CD14-positive monocyte (primary cell): ENCODE measurements around the gene DZIP1L. TPM values are rescaled to one million over a fixed set of nuclear protein-coding genes. Genes with fewer than 3 reads are reported as not detected.
A peak's percentile ranks its signal among the peaks of the same experiment; 100 is the strongest.
"Not testable (repeated sequence)": the region's sequence is repeated elsewhere in the genome, so short reads cannot be mapped to it uniquely, and the experiment has no call there.

Experiments used
- DNase-seq, 3 donors: peaks; one replicate each; pipeline ENCODE4 v3.0.0-alpha.2; 2011 to 2022
- H2AFZ ChIP-seq: 2 replicates; pipeline ENCODE4 v1.6.0; 2012; ENCODE audit warnings: mild to moderate bottlenecking, low read depth, low read length, inconsistent platforms; ENCODE audit not compliant: insufficient read depth, poor library complexity, severe bottlenecking
- H3K27ac ChIP-seq, 2 donors: 1 replicate in 1 of 2; 2 replicates in 1 of 2; pipeline ENCODE4 v1.5.1; 2012 to 2013; ENCODE audit warnings: low read length in 2 of 2, control low read depth in 1 of 2, inconsistent platforms in 1 of 2, low read depth in 1 of 2, mild to moderate bottlenecking in 1 of 2
- H3K27me3 ChIP-seq, 2 donors: one replicate each; pipeline versions ENCODE4 v1.6.0 to v1.6.1; 2011 to 2013; ENCODE audit warnings: low read length in 2 of 2; ENCODE audit not compliant: control insufficient read depth in 2 of 2, insufficient read depth in 2 of 2
- H3K36me3 ChIP-seq, 2 donors: replicated peaks in 1 of 2; 1 replicate in 1 of 2; 2 replicates in 1 of 2; pipeline versions ENCODE4 v1.5.1 to v1.6.1; 2012 to 2013; ENCODE audit warnings: low read length in 2 of 2, control low read depth in 1 of 2, inconsistent platforms in 1 of 2, mild to moderate bottlenecking in 1 of 2; ENCODE audit not compliant: insufficient read depth in 2 of 2, control insufficient read depth in 1 of 2
- H3K4me1 ChIP-seq, 2 donors: 1 replicate in 1 of 2; 2 replicates in 1 of 2; pipeline versions ENCODE4 v1.5.1 to v1.6.1; 2012 to 2013; ENCODE audit warnings: low read length in 2 of 2, control low read depth in 1 of 2, inconsistent platforms in 1 of 2, mild to moderate bottlenecking in 1 of 2, moderate library complexity in 1 of 2; ENCODE audit not compliant: insufficient read depth in 2 of 2, control insufficient read depth in 1 of 2
- H3K4me2 ChIP-seq: replicated peaks from 2 replicates; pipeline ENCODE3; 2012; ENCODE audit warnings: low read length, moderate library complexity, mild to moderate bottlenecking; ENCODE audit not compliant: poor library complexity, severe bottlenecking; ENCODE audit errors: extremely low read depth
- H3K4me3 ChIP-seq, 3 experiments: fragments of 200-600 bp in 1 of 3; sonication (generic) in 1 of 3; replicated peaks in 1 of 3; 1 replicate in 2 of 3; 2 replicates in 1 of 3; pipeline ENCODE4 v1.5.1; 2011 to 2013; ENCODE audit warnings: low read length in 3 of 3, mild to moderate bottlenecking in 3 of 3, control low read depth in 2 of 3, low read depth in 2 of 3, inconsistent platforms in 1 of 3, moderate library complexity in 1 of 3
- H3K79me2 ChIP-seq: 2 replicates; pipeline ENCODE4 v1.6.0; 2012; ENCODE audit warnings: mild to moderate bottlenecking, control low read depth, inconsistent platforms, low read length, moderate library complexity; ENCODE audit not compliant: insufficient read depth
- H3K9ac ChIP-seq: 2 replicates; pipeline ENCODE4 v1.6.0; 2017; ENCODE audit warnings: low read length, mild to moderate bottlenecking; ENCODE audit not compliant: insufficient read depth, poor library complexity, severe bottlenecking
- H3K9me3 ChIP-seq, 2 donors: replicated peaks in 1 of 2; 1 replicate in 1 of 2; 2 replicates in 1 of 2; pipeline versions ENCODE4 v1.5.1 to v1.6.1; 2012 to 2013; ENCODE audit warnings: low read length in 2 of 2, control low read depth in 1 of 2; ENCODE audit not compliant: control insufficient read depth in 1 of 2, insufficient read depth in 1 of 2
- H4K20me1 ChIP-seq: 2 replicates; pipeline ENCODE4 v1.6.0; 2012; ENCODE audit warnings: mild to moderate bottlenecking, low read length, control low read depth, moderate library complexity; ENCODE audit not compliant: insufficient read depth
- H3K27ac Mint-ChIP-seq, 7 donors: one replicate each; pipeline ENCODE4 v1.8.0; 2020; ENCODE audit warnings: mild to moderate bottlenecking in 7 of 7, mixed read lengths in 7 of 7, moderate library complexity in 6 of 7, inconsistent platforms in 2 of 7
- H3K27me3 Mint-ChIP-seq, 3 donors: one replicate each; pipeline ENCODE4 v1.8.0; 2021 to 2022; ENCODE audit warnings: low read depth in 3 of 3, mild to moderate bottlenecking in 3 of 3, mixed read lengths in 3 of 3, moderate library complexity in 3 of 3, inconsistent platforms in 1 of 3
- H3K36me3 Mint-ChIP-seq, 2 donors: one replicate each; pipeline ENCODE4 v1.8.0; 2020; ENCODE audit warnings: mixed read lengths in 2 of 2, inconsistent platforms in 1 of 2, mild to moderate bottlenecking in 1 of 2
- H3K4me1 Mint-ChIP-seq: one replicate; pipeline ENCODE4 v1.8.0; 2020; ENCODE audit warnings: mild to moderate bottlenecking, mixed read lengths
- H3K4me3 Mint-ChIP-seq, 2 donors: one replicate each; pipeline ENCODE4 v1.8.0; 2020; ENCODE audit warnings: mild to moderate bottlenecking in 2 of 2, mixed read lengths in 2 of 2, moderate library complexity in 1 of 2
- H3K9me3 Mint-ChIP-seq, 7 donors: one replicate each; pipeline ENCODE4 v1.8.0; 2020 to 2022; ENCODE audit warnings: mixed read lengths in 7 of 7, mild to moderate bottlenecking in 6 of 7, moderate library complexity in 6 of 7, inconsistent platforms in 2 of 7
- WGBS: methylation state at CpG from one replicate; pipeline ENCODE4 v1.1.5; 2013; ENCODE audit warnings: missing lambda C conversion rate; ENCODE audit not compliant: insufficient coverage; 5-methylcytosine and 5-hydroxymethylcytosine counted together
- intact Hi-C, 2 donors: fragments of 100-400 bp; cut with micrococcal nuclease; formaldehyde crosslinking; loops; one replicate each; pipeline versions ENCODE4 v1.15.0 to v1.15.1; 2023
- polyA plus RNA-seq, 3 donors: library from polyadenylated mRNA; depleted of rRNA in 1 of 3; unstranded in 2 of 3; stranded (reverse) in 1 of 3; fragments of 300-500 nt in 2 of 3; fragments of >200 nt in 1 of 3; fragmentation: Illumina TruSeq in 2 of 3; gene quantifications; 1 replicate in 2 of 3; 2 replicates in 1 of 3; pipeline ENCODE4 v1.2.3, GENCODE V29; 2012 to 2021
- TF ChIP-seq, protein P1 (sequence below): fragments of 200-600 bp; IDR thresholded peaks from one replicate; pipeline ENCODE4 v1.8.0; 2022; ENCODE audit warnings: antibody characterized with exemption, mild to moderate bottlenecking

Gene DZIP1L
- polyA plus RNA-seq, 3 donors: 0.50 to 1.8 (median 0.52) TPM

DNA sequence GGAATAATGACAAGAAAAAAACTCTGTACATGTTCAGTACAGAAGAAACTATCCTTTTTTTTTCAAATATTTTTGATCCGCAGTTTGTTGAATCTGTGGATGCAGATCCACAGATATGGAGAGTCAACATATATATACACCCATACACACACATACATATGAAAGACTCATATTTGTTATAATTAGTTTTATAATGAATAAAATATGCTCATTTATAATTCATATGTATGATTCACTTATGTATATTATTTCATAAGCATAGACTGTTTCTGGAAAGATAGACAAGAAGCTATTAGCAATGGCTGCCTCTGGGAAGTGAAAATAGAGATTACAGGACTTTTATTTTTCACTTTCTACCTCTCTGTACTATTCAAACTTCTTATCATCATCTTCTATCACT, 9.8 kb downstream of the DZIP1L start:
- Histone ChIP-seq H3K4me3 (no peak overlapping the region), H3K27ac (no peak overlapping the region), H3K27me3 (no peaks in the 10 kb centered on the region), H2AFZ (no peak overlapping the region), H3K9me3 (no peaks in the 10 kb centered on the region), H4K20me1 (no peaks in the 10 kb centered on the region), H3K36me3 (peaks cover 0 to 3% of the 10 kb centered on the region in 2 donors), H3K9ac (no peak overlapping the region), H3K79me2 (no peaks in the 10 kb centered on the region), H3K4me2 (no peak overlapping the region), H3K4me1 (no peaks in the 10 kb centered on the region)
- H3K27ac Mint-ChIP-seq: no peak overlapping the region
- intact Hi-C loops: no loop called here
- H3K27me3 Mint-ChIP-seq: peaks cover 0 to 6% (median 0%) of the 10 kb centered on the region in 3 donors
- H3K4me3 Mint-ChIP-seq: no peak overlapping the region
- H3K9me3 Mint-ChIP-seq: no peaks in the 10 kb centered on the region
- peaks cover under 1% of the 10 kb centered on the region for H3K4me1 Mint-ChIP-seq
- H3K36me3 Mint-ChIP-seq: peaks cover 8 to 14% of the 10 kb centered on the region in 2 donors
- no CpG with 5 or more reads among the region's 1 CpG for WGBS
- TF ChIP-seq, protein P1, sequence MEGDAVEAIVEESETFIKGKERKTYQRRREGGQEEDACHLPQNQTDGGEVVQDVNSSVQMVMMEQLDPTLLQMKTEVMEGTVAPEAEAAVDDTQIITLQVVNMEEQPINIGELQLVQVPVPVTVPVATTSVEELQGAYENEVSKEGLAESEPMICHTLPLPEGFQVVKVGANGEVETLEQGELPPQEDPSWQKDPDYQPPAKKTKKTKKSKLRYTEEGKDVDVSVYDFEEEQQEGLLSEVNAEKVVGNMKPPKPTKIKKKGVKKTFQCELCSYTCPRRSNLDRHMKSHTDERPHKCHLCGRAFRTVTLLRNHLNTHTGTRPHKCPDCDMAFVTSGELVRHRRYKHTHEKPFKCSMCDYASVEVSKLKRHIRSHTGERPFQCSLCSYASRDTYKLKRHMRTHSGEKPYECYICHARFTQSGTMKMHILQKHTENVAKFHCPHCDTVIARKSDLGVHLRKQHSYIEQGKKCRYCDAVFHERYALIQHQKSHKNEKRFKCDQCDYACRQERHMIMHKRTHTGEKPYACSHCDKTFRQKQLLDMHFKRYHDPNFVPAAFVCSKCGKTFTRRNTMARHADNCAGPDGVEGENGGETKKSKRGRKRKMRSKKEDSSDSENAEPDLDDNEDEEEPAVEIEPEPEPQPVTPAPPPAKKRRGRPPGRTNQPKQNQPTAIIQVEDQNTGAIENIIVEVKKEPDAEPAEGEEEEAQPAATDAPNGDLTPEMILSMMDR: no peak
- DNase-seq: no peak

DNA sequence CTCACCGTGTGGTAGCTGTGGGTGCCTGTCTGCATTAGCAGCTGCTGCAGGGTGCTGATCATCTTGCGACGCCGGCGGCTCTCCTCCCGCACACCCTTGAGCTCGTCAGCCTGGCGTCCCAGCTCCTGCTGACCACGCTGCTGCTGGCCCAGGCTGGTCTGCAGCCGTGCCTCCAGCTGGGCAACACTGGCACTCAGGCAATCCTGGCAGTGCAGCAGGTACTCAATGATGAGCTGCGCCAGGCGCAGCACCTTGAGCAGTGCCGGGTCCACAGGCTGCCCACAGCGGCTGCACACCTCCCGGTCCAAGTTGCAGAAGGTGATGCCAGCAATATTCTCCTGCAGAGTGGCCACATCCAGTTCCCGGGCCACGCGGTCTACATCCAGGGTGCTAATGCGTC, 11.9 kb downstream of the DZIP1L start:
- H2AFZ ChIP-seq: no peak overlapping the region
- Mint-ChIP-seq H3K4me3 (no peak overlapping the region), H3K27ac (peak overlapping the region in 1 of 7 donors; percentile 67), H3K4me1 (no peaks in the 10 kb centered on the region), H3K36me3 (peaks cover 10 to 14% of the 10 kb centered on the region in 2 donors), H3K9me3 (no peaks in the 10 kb centered on the region), H3K27me3 (peaks cover 0 to 4% (median 0%) of the 10 kb centered on the region in 3 donors)
- no peaks in the 10 kb centered on the region for H3K79me2 ChIP-seq
- 97% methylated on average over 19 of the region's 19 CpGs for WGBS
- no peak overlapping the region for H3K9ac ChIP-seq
- intact Hi-C loops: no loop called here
- no peak overlapping the region for H3K4me2 ChIP-seq
- TF ChIP-seq, protein P1: no peak
- H3K36me3 ChIP-seq: peaks cover 0 to 3% of the 10 kb centered on the region in 2 donors
- DNase-seq: no peak
- H3K27me3 ChIP-seq: no peaks in the 10 kb centered on the region
- H3K9me3 ChIP-seq: no peaks in the 10 kb centered on the region
- H3K27ac ChIP-seq: no peak overlapping the region
- H4K20me1 ChIP-seq: no peaks in the 10 kb centered on the region
- no peaks in the 10 kb centered on the region for H3K4me1 ChIP-seq
- no peak overlapping the region for H3K4me3 ChIP-seq

DNA sequence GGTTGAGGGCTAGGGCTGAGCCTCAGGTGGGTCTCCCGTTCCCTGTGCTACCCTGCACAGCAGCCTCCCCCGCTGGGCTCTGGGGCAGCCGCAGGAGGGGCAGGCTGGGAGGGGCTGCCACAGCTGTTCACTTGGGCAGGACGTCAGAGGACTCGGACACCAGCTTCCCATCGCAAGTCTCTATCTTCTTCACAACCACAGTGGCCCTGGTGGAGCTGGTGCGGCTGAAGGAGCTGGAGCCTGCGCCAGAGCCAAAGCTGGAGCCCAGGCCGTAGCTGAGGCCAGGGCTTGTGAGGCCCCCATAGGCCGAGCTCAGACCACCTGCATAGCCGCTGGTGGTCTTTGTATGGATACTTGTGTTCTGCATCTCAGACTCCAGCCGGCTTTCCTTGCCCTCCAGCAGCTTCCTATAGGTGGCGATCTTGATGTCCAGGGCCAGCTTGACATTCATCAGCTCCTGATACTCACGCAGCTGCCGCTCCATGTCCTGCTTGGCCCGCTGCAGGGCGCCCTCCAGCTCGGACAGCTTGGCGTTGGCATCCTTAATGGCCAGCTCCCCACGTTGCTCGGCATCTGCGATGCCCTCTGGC, 14.0 kb downstream of the DZIP1L start:
- H3K9me3 ChIP-seq, H2AFZ ChIP-seq, H3K4me1 Mint-ChIP-seq, H3K4me3 ChIP-seq, H3K27me3 Mint-ChIP-seq, intact Hi-C loops, H3K4me1 ChIP-seq, DNase-seq, H3K27me3 ChIP-seq, H3K9ac ChIP-seq, H4K20me1 ChIP-seq, H3K4me3 Mint-ChIP-seq, H3K36me3 ChIP-seq, H3K79me2 ChIP-seq, H3K9me3 Mint-ChIP-seq, H3K4me2 ChIP-seq, H3K27ac ChIP-seq: not testable (repeated sequence)
- 89% methylated on average over 19 of the region's 22 CpGs for WGBS
- Mint-ChIP-seq H3K27ac (peak overlapping the region in 1 of 7 donors; percentile 13), H3K36me3 (peaks cover 10 to 14% of the 10 kb centered on the region in 2 donors)
